Neural cell (in vitro differentiated cells): ENCODE data around the gene GPSM1. TPM values are rescaled to one million over a fixed set of nuclear protein-coding genes. Genes with fewer than 3 reads are reported as not detected.

ENCODE experiments used
- H2AFZ ChIP-seq: fragments of 200-600, 300-800 bp; sonication (generic), shearing (Covaris generic); 2 replicates; pipeline ENCODE4 v1.6.0; 2014; ENCODE audit warnings: low read depth, mild to moderate bottlenecking, antibody characterized with exemption, low read length, moderate library complexity
- H3F3A ChIP-seq: fragments of 200-600 bp; shearing (Covaris generic); 2 replicates; pipeline ENCODE4 v1.6.1; 2016; ENCODE audit warnings: mild to moderate bottlenecking, moderate library complexity, mixed read lengths, antibody characterized with exemption, low read length; ENCODE audit not compliant: insufficient read depth, poor library complexity, severe bottlenecking
- H3K27ac ChIP-seq: fragments of 200-600, 300-800 bp; sonication (generic), shearing (Covaris generic); 2 replicates; pipeline ENCODE4 v1.5.1; 2014; ENCODE audit warnings: mild to moderate bottlenecking, low read length, moderate library complexity
- H3K27me3 ChIP-seq: fragments of 300-800, 200-600 bp; sonication (generic), shearing (Covaris generic); 2 replicates; pipeline ENCODE4 v1.6.0; 2014; ENCODE audit warnings: mild to moderate bottlenecking, low read depth, low read length, moderate library complexity; ENCODE audit not compliant: insufficient read depth
- H3K36me3 ChIP-seq: fragments of 300-800, 200-600 bp; sonication (generic), shearing (Covaris generic); 2 replicates; pipeline ENCODE4 v1.5.1; 2014; ENCODE audit warnings: mild to moderate bottlenecking, antibody characterized with exemption, low read length, moderate library complexity; ENCODE audit not compliant: insufficient read depth
- H3K4me2 ChIP-seq: fragments of 300-800, 200-600 bp; sonication (generic), shearing (Covaris generic); 2 replicates; pipeline ENCODE4 v1.6.0; 2014; ENCODE audit warnings: mild to moderate bottlenecking, low read length
- H3K4me3 ChIP-seq: fragments of 300-800, 200-600 bp; sonication (generic), shearing (Covaris generic); 2 replicates; pipeline ENCODE4 v1.5.1; 2014; ENCODE audit warnings: mild to moderate bottlenecking, low read length, moderate library complexity
- H3K79me2 ChIP-seq: fragments of 200-600 bp; shearing (Covaris generic); replicated peaks from 2 replicates; pipeline ENCODE4 v1.6.0; 2014; ENCODE audit warnings: mild to moderate bottlenecking, low read length, moderate library complexity; ENCODE audit not compliant: insufficient read depth
- H3K9ac ChIP-seq: fragments of 300-800, 200-600 bp; sonication (generic), shearing (Covaris generic); 2 replicates; pipeline ENCODE4 v1.6.1; 2016; ENCODE audit warnings: mild to moderate bottlenecking, low read length, mixed read lengths
- H3K9me2 ChIP-seq: fragments of 200-600 bp; shearing (Covaris generic); 2 replicates; pipeline ENCODE4 v1.6.1; 2016; ENCODE audit warnings: mild to moderate bottlenecking, low read length, mixed read lengths; ENCODE audit not compliant: insufficient read depth
- H3K9me3 ChIP-seq: fragments of 200-600, 300-800 bp; sonication (generic), shearing (Covaris generic); 2 replicates; pipeline ENCODE4 v1.6.1; 2016; ENCODE audit warnings: mild to moderate bottlenecking, mixed run types, low read length, moderate library complexity, mixed read lengths
- H4K20me1 ChIP-seq: fragments of 200-600 bp; shearing (Covaris generic); 2 replicates; pipeline ENCODE4 v1.6.1; 2016; ENCODE audit warnings: mild to moderate bottlenecking, mixed run types; ENCODE audit not compliant: insufficient read depth
- CTCF ChIP-seq: fragments of 450-650 bp; IDR thresholded peaks from 2 replicates; pipeline ENCODE4 v1.5.1; 2014; ENCODE audit warnings: antibody characterized with exemption, mild to moderate bottlenecking, moderate library complexity; ENCODE audit not compliant: poor library complexity, severe bottlenecking
- EP300 ChIP-seq: fragments of 450-650 bp; conservative IDR thresholded peaks from 2 replicates; pipeline ENCODE4 v1.6.1; 2014; ENCODE audit warnings: antibody characterized with exemption, mild to moderate bottlenecking, moderate library complexity; ENCODE audit not compliant: poor library complexity, severe bottlenecking
- EZH2 ChIP-seq: fragments of 200-600, 300-800 bp; shearing (Covaris generic), sonication (generic); IDR thresholded peaks from 2 replicates; pipeline ENCODE4 v1.6.1; 2014; ENCODE audit warnings: antibody characterized with exemption, low read length, borderline replicate concordance, mild to moderate bottlenecking; ENCODE audit not compliant: insufficient read depth, poor library complexity, severe bottlenecking
- MXI1 ChIP-seq: fragments of 450-650 bp; conservative IDR thresholded peaks from 2 replicates; pipeline ENCODE4 v1.6.1; 2014; ENCODE audit warnings: antibody characterized with exemption, mild to moderate bottlenecking; ENCODE audit not compliant: poor library complexity, severe bottlenecking
- POLR2AphosphoS5 ChIP-seq: IDR thresholded peaks from 2 replicates; pipeline ENCODE4 v1.6.1; 2012
- RAD21 ChIP-seq: fragments of 450-650 bp; conservative IDR thresholded peaks from 2 replicates; pipeline ENCODE4 v1.6.1; 2014; ENCODE audit warnings: antibody characterized with exemption, mild to moderate bottlenecking, moderate library complexity
- REST ChIP-seq: IDR thresholded peaks from 2 replicates; pipeline ENCODE4 v1.6.1; 2012; ENCODE audit warnings: borderline replicate concordance
- SMC3 ChIP-seq: fragments of 450-650 bp; conservative IDR thresholded peaks from 2 replicates; pipeline ENCODE4 v1.6.1; 2014; ENCODE audit warnings: antibody characterized with exemption, mild to moderate bottlenecking, moderate library complexity; ENCODE audit not compliant: poor library complexity
- TAF1 ChIP-seq: IDR thresholded peaks from 2 replicates; pipeline ENCODE4 v1.6.1; 2012; ENCODE audit warnings: low read depth
- polyA plus RNA-seq: library from polyadenylated mRNA; depleted of rRNA; stranded (reverse); fragments of >200 nt; gene quantifications from 2 replicates; pipeline ENCODE4 v1.2.3, GENCODE V29; 2014

Gene GPSM1
- polyA plus RNA-seq, 1 donor from 2014 or later, result 117 TPM

- H3K9me2 ChIP-seq, result no peaks in the 10 kb centered on the region
- H2AFZ ChIP-seq, result no peak overlapping the region
- TF ChIP-seq REST (no peak), EP300 (no peak), MXI1 (no peak), POLR2AphosphoS5 (no peak), TAF1 (no peak), EZH2 (no peak), SMC3 (no peak), RAD21 (no peak), CTCF (no peak)
- H3K27me3 ChIP-seq, result no peaks in the 10 kb centered on the region
- H3K4me3 ChIP-seq, result no peak overlapping the region
- H3K79me2 ChIP-seq, result no peaks in the 10 kb centered on the region
- H4K20me1 ChIP-seq, result no peaks in the 10 kb centered on the region
- H3K9me3 ChIP-seq, result no peaks in the 10 kb centered on the region
- H3K4me2 ChIP-seq, result no peak overlapping the region
- no peak overlapping the region for H3K9ac ChIP-seq
- no peak overlapping the region for H3K27ac ChIP-seq
- no peaks in the 10 kb centered on the region for H3F3A ChIP-seq
- no peaks in the 10 kb centered on the region for H3K36me3 ChIP-seq
These were observed 47.8 kb downstream of the GPSM1 start for GRCh38 chr9:136375096-136375495.

- Histone ChIP-seq H3K9me3 (no peaks in the 10 kb centered on the region), H3K9me2 (no peaks in the 10 kb centered on the region), H3F3A (no peaks in the 10 kb centered on the region), H3K27ac (no peak overlapping the region), H4K20me1 (no peaks in the 10 kb centered on the region), H3K36me3 (no peaks in the 10 kb centered on the region), H3K4me3 (no peak overlapping the region), H2AFZ (no peak overlapping the region), H3K9ac (no peak overlapping the region), H3K27me3 (no peaks in the 10 kb centered on the region), H3K4me2 (no peak overlapping the region), H3K79me2 (no peaks in the 10 kb centered on the region)
- no peak for TF ChIP-seq RAD21
- TF ChIP-seq CTCF, result no peak
- TF ChIP-seq TAF1, result no peak
- TF ChIP-seq EP300, result no peak
- TF ChIP-seq MXI1, result no peak
- no peak for TF ChIP-seq POLR2AphosphoS5
- TF ChIP-seq REST, result no peak
- no peak for TF ChIP-seq EZH2
- no peak for TF ChIP-seq SMC3
These were observed 49.1 kb downstream of the GPSM1 start for GRCh38 chr9:136376457-136376856.
